Endothelial cell of umbilical vein (primary cell): ENCODE measurements around the gene OR8H3. TPM values are rescaled to one million over a fixed set of nuclear protein-coding genes. Genes with fewer than 3 reads are reported as not detected.

Source experiments
- Bru-seq: library from RNA; stranded (reverse); fragments of 400-500 nt; gene quantifications from one replicate; lab custom pipeline; 2021; lab: Mats Ljungman, UMichigan
- BruChase-seq, 2 experiments: library from RNA; stranded (reverse); fragments of 400-500 nt; gene quantifications; one replicate each; lab custom pipeline; 2021; lab: Mats Ljungman, UMichigan
- BruUV-seq: library from RNA; stranded (reverse); fragments of 400-500 nt; replicated peaks from 2 replicates; lab custom pipeline; 2021; lab: Mats Ljungman, UMichigan
- CTCF ChIA-PET: fragments of 300-600, 350-600 bp; sonication (Branson Sonifier 250); formaldehyde crosslinking; loops from one replicate; lab custom pipeline; 2021; ENCODE audit warnings: antibody characterized with exemption, inconsistent platforms; lab: Charles Lee
- POLR2A ChIA-PET: fragments of 300-600, 350-600 bp; sonication (Branson Sonifier 250); formaldehyde crosslinking; loops from one replicate; lab custom pipeline; 2021; ENCODE audit warnings: antibody characterized with exemption, inconsistent platforms; lab: Charles Lee
- DNase-seq: peaks from one replicate; pipeline ENCODE4 v3.0.0-alpha.2; 2011; ENCODE audit warnings: low read depth, low spot score
- FAIRE-seq: peaks from 2 replicates; lab custom pipeline; 2011; peaks lifted over from hg19 to GRCh38; lab: Jason Lieb, UNC
- H2AFZ ChIP-seq: 2 replicates; pipeline ENCODE4 v1.6.0; 2012; ENCODE audit warnings: low read depth, low read length, control low read depth, inconsistent platforms
- H3K27ac ChIP-seq: 2 replicates; pipeline ENCODE4 v1.5.1; 2011; ENCODE audit warnings: low read depth, mild to moderate bottlenecking, control low read depth, low read length, moderate library complexity; ENCODE audit not compliant: insufficient read depth
- H3K27me3 ChIP-seq, 2 experiments: 2 replicates each; pipeline versions ENCODE4 v1.6.0 to v1.6.1; 2011; ENCODE audit warnings: low read length in 2 of 2, mixed read lengths in 1 of 2; ENCODE audit not compliant: control insufficient read depth in 2 of 2, insufficient read depth in 2 of 2
- H3K36me3 ChIP-seq, 2 experiments: 2 replicates in 1 of 2; 3 replicates in 1 of 2; pipeline ENCODE4 v1.5.1; 2011; ENCODE audit warnings: low read length in 2 of 2, mild to moderate bottlenecking in 1 of 2, moderate library complexity in 1 of 2; ENCODE audit not compliant: control insufficient read depth in 2 of 2, insufficient read depth in 2 of 2; ENCODE audit errors: extremely low read depth in 1 of 2
- H3K4me1 ChIP-seq: 3 replicates; pipeline ENCODE4 v1.5.1; 2011; ENCODE audit warnings: mild to moderate bottlenecking, low read length; ENCODE audit not compliant: control insufficient read depth, insufficient read depth; ENCODE audit errors: extremely low read depth
- H3K4me2 ChIP-seq: 2 replicates; pipeline ENCODE4 v1.6.1; 2011; ENCODE audit warnings: low read length, control low read depth, mixed read lengths; ENCODE audit not compliant: insufficient read depth
- H3K4me3 ChIP-seq, 3 experiments: fragments of 200-600 bp in 1 of 3; sonication (generic), shearing (Covaris generic) in 1 of 3; replicated peaks in 1 of 3; 2 replicates each; pipeline ENCODE4 v1.5.1; 2011 to 2016; ENCODE audit warnings: control low read depth in 3 of 3, low read length in 3 of 3, mild to moderate bottlenecking in 2 of 3, inconsistent platforms in 1 of 3, low read depth in 1 of 3, moderate library complexity in 1 of 3; ENCODE audit not compliant: insufficient read depth in 1 of 3
- H3K79me2 ChIP-seq: 2 replicates; pipeline ENCODE4 v1.6.0; 2012; ENCODE audit warnings: low read length, inconsistent platforms; ENCODE audit not compliant: control insufficient read depth, insufficient read depth
- H3K9ac ChIP-seq: replicated peaks from 2 replicates; pipeline ENCODE3; 2011; ENCODE audit warnings: low read length, control low read depth; ENCODE audit not compliant: insufficient read depth; ENCODE audit errors: extremely low read depth
- H3K9me1 ChIP-seq: replicated peaks from 3 replicates; pipeline ENCODE4 v1.6.0; 2011; ENCODE audit warnings: mild to moderate bottlenecking, low read length; ENCODE audit not compliant: control insufficient read depth, insufficient read depth; ENCODE audit errors: extremely low read depth
- H3K9me3 ChIP-seq: replicated peaks from 2 replicates; pipeline ENCODE4 v1.5.1; 2012; ENCODE audit warnings: low read length, inconsistent platforms; ENCODE audit not compliant: control insufficient read depth, insufficient read depth
- H4K20me1 ChIP-seq: replicated peaks from 2 replicates; pipeline ENCODE3; 2011; ENCODE audit warnings: mild to moderate bottlenecking, low read length; ENCODE audit not compliant: control insufficient read depth, insufficient read depth; ENCODE audit errors: extremely low read depth
- EZH2 ChIP-seq: IDR thresholded peaks from 2 replicates; pipeline ENCODE4 v1.6.1; 2012; ENCODE audit warnings: borderline replicate concordance, low read depth, mild to moderate bottlenecking, moderate library complexity, low read length, inconsistent platforms; ENCODE audit not compliant: severe bottlenecking
- GATA2 ChIP-seq: IDR thresholded peaks from 2 replicates; pipeline ENCODE4 v1.7.0; 2011; ENCODE audit warnings: low read depth, mild to moderate bottlenecking, moderate library complexity, mixed read lengths, low read length; ENCODE audit not compliant: insufficient read length, insufficient read depth
- JUN ChIP-seq: IDR thresholded peaks from 2 replicates; pipeline ENCODE4 v1.6.1; 2011; ENCODE audit warnings: borderline replicate concordance, low read depth; ENCODE audit not compliant: insufficient read length, insufficient read depth
- MAX ChIP-seq: IDR thresholded peaks from 2 replicates; pipeline ENCODE4 v1.6.1; 2011; ENCODE audit not compliant: insufficient read depth, insufficient read length
- MYC ChIP-seq: IDR thresholded peaks from one replicate; pipeline ENCODE4 v1.6.1; 2011; ENCODE audit warnings: mild to moderate bottlenecking, low read depth, low read length
- POLR2A ChIP-seq: IDR thresholded peaks from 2 replicates; pipeline ENCODE4 v1.6.1; 2012; ENCODE audit warnings: low read depth, mild to moderate bottlenecking, control low read depth, low read length
- POLR2AphosphoS5 ChIP-seq: IDR thresholded peaks from 2 replicates; pipeline ENCODE4 v1.6.1; 2012; ENCODE audit warnings: low read depth, mild to moderate bottlenecking, control low read depth, low read length, moderate library complexity; ENCODE audit not compliant: insufficient read depth
- dilution Hi-C: fragments of 300-500 bp; cut with MboI; formaldehyde crosslinking; loops from one replicate; pipeline ENCODE4 v1.15.0; 2019; ENCODE audit warnings: low sequenced_read_pairs; ENCODE audit not compliant: extremely low pct_ligation_motif_present
- intact Hi-C: fragments of 100-400 bp; cut with micrococcal nuclease; formaldehyde crosslinking; loops from one replicate; pipeline ENCODE4 v1.10.0; 2022
- long read RNA-seq: library from polyadenylated mRNA; stranded (forward); transcript quantifications from one replicate; pipeline ENCODE4 v2.0.0, GENCODE V29; 2021
- polyA minus RNA-seq, 3 experiments: library from RNA; depleted of rRNA, polyadenylated mRNA; stranded (reverse); fragments of >200 nt; gene quantifications; 1 replicate in 1 of 3; 2 replicates in 2 of 3; pipeline ENCODE4 v1.2.3, GENCODE V29; 2011
- polyA plus RNA-seq, 4 experiments: library from polyadenylated mRNA; depleted of rRNA in 3 of 4; stranded (reverse) in 3 of 4; unstranded in 1 of 4; fragments of >200 nt; gene quantifications; 2 replicates each; pipeline versions ENCODE4 v1.2.1 to v1.2.3, GENCODE V29; 2011 to 2012; ENCODE audit warnings: missing spikeins in 1 of 4
- total RNA-seq: library from RNA; stranded (reverse); gene quantifications from 2 replicates; pipeline ENCODE4 v1.2.3, GENCODE V29; 2021

Gene OR8H3
- total RNA-seq (not detected in 2 replicates), polyA plus RNA-seq (not detected in 2 replicates), polyA minus RNA-seq (not detected in 2 replicates), Bru-seq, nascent RNA (not detected), BruChase-seq, experiment 1, labeled RNA remaining after a 6-hour chase (not detected), BruChase-seq, experiment 2, labeled RNA remaining after a 2-hour chase (not detected)
- not detected in 2 replicates for polyA plus RNA-seq (2011; cell fraction: cytosol; rRNA removed)
- not detected in 2 replicates for polyA plus RNA-seq (2011; cell fraction: nucleus; rRNA removed)
- polyA plus RNA-seq (2012) = not detected in 2 replicates
- polyA minus RNA-seq (2011; cell fraction: cytosol; rRNA and poly(A)+ RNA removed) = not detected
- not detected in 2 replicates for polyA minus RNA-seq (2011; cell fraction: nucleus; rRNA and poly(A)+ RNA removed)
- long read RNA-seq = 0 reads

- H2AFZ ChIP-seq = no peak within 1 kb of the TSS
- FAIRE-seq = no peak
- peaks cover 2% of the 10 kb centered on the region for H3K9me3 ChIP-seq
- H3K27me3 ChIP-seq = no peaks in the 10 kb centered on the region
- no peaks in the 10 kb centered on the region for H4K20me1 ChIP-seq
- H3K9me1 ChIP-seq = no peaks in the 10 kb centered on the region
- no peak for DNase-seq
- TF ChIP-seq GATA2 (no peak), EZH2 (no peak), POLR2AphosphoS5 (no peak), POLR2A (no peak)
- no peak within 1 kb of the TSS for H3K4me2 ChIP-seq
- no peak within 1 kb of the TSS for H3K9ac ChIP-seq
- no TSS peak for BruUV-seq
- H3K27ac ChIP-seq = no peak within 1 kb of the TSS
- intact Hi-C loops (no loop called here), dilution Hi-C loops (no loop called here)
- H3K36me3 ChIP-seq = no peaks in the 10 kb centered on the region
- no peaks in the 10 kb centered on the region for H3K79me2 ChIP-seq
- no peak within 1 kb of the TSS for H3K4me3 ChIP-seq
- ChIA-PET POLR2A (no interaction called here), CTCF (no interaction called here)
- no peaks in the 10 kb centered on the region for H3K4me1 ChIP-seq
These were observed at the start of gene OR8H3 for GRCh38 chr11:56122073-56122472. Gene OR8H3, plus strand, starts transcription at chr11:56122373. Its CDS starts 0 bp downstream, at chr11:56122373.

- no peaks in the 10 kb centered on the region for H3K36me3 ChIP-seq
- H3K9ac ChIP-seq = no peak overlapping the region
- DNase-seq (no peak), FAIRE-seq (no peak)
- H2AFZ ChIP-seq = no peak overlapping the region
- no peaks in the 10 kb centered on the region for H3K79me2 ChIP-seq
- no peak for TF ChIP-seq GATA2
- no peak for TF ChIP-seq MAX
- TF ChIP-seq POLR2A = no peak
- TF ChIP-seq JUN = no peak
- TF ChIP-seq MYC = no peak
- H3K4me3 ChIP-seq = no peak overlapping the region
- H3K4me1 ChIP-seq = no peaks in the 10 kb centered on the region
- H3K9me1 ChIP-seq = no peaks in the 10 kb centered on the region
- no peaks in the 10 kb centered on the region for H4K20me1 ChIP-seq
- intact Hi-C loops = no loop called here
- H3K4me2 ChIP-seq = no peak overlapping the region
- ChIA-PET POLR2A (no interaction called here), CTCF (no interaction called here)
- H3K27ac ChIP-seq = no peak overlapping the region
- no TSS peak for BruUV-seq
- dilution Hi-C loops = no loop called here
- peaks cover 2% of the 10 kb centered on the region for H3K9me3 ChIP-seq
- H3K27me3 ChIP-seq = no peaks in the 10 kb centered on the region
These were observed 32.5 kb upstream of the OR8H3 start for GRCh38 chr11:56089697-56090096.
